T47D (cell line): Measurements from ENCODE around the gene SLCO2A1.

Source experiments
- DNase-seq, 2 experiments: peaks; one replicate each; pipeline versions ENCODE4 v3.0.0 to v3.0.0-alpha.2; 2011 to 2012; ENCODE audit warnings: low read depth in 1 of 2, low spot score in 1 of 2
- JUND ChIP-seq: IDR thresholded peaks from 2 replicates; pipeline ENCODE4 v1.6.1; 2012; ENCODE audit warnings: low read depth
- in situ Hi-C: cut with HindIII; loops from 2 replicates; pipeline ENCODE4 v1.10.0; 2016; ENCODE audit warnings: low sequenced_read_pairs, low pct_unique_long_range_greater_than_20kb

The SLCO2A1 gene

DNA sequence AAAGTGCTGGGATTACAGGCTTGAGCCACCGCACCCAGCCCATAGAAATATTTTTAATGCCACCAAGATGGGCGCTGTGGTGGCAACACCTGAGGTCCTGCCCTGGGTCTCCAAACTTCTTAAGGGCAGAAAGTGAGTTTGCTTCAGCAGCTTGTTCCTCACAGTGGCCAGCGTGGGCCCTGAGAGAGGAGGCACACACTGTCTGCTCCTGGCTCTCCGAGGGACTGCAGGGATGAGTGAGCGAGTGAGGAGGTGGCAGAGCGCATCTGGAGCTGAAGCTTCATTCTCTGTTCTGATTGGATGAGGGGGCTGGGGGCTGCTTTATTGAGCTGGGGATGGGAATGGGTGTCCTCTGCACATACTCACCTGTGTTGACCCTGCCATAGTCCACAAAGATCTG, 76.4 kb downstream of the SLCO2A1 start:
- in situ Hi-C loops, result no loop called here

GRCh38 chr3:133949438-133949837, 80.3 kb downstream of the SLCO2A1 start:
- in situ Hi-C loops, result no loop called here
- no peak for TF ChIP-seq JUND
- DNase-seq, result peak in 1 of 2 experiments; percentile 16

More for the DNA sequence above, 76.4 kb downstream of the SLCO2A1 start:
- no peak for TF ChIP-seq JUND
- DNase-seq, result no peak

GRCh38 chr3:133948996-133949395, 80.7 kb downstream of the SLCO2A1 start:
- in situ Hi-C loops, result no loop called here
- no peak for TF ChIP-seq JUND
- DNase-seq, result no peak

- in situ Hi-C loops, result no loop called here
- TF ChIP-seq JUND, result no peak
- DNase-seq, result no peak
Observed at GRCh38 chr3:133948131-133948810, 81.5 kb downstream of the SLCO2A1 start.

GRCh38 chr3:133945381-133946095, 84.2 kb downstream of the SLCO2A1 start:
- in situ Hi-C loops, result no loop called here
- no peak for DNase-seq
- no peak for TF ChIP-seq JUND

DNA sequence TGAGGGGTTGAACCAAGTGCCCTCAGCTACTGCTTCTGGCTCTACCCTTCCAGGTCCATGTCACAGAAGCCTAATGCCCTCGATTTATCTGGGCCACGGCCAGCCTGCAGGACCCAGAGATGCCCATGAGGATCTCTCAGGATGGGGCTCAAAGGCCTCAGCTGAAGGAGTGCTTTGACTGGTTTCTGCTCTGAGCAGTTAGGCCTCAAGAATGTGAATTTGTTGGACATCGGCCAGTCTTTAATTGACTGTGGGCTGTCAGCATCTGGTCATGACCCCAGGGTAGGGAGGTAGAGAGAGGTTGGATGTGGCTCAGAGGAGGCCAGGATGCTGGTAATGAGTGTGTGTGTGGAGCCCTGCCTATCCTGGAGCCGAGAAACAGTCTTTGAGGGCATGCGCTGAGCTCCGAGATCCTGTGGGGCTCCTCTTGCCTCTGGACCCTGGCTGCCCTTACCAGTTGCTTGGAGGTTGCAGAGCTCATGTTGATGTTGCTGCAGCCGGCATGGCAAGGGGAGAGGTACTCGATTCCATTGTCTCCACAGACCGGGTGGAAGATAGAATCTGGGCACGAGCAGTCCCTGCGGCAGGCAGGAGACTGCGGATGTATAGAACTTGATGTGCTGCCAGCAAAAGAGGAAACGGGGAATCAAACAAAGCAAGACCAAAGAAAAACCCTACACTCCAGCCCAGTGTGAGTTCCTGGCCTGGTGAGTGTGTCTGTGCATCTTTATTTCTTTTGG, 84.9 kb downstream of the SLCO2A1 start:
- in situ Hi-C loops, result no loop called here
- TF ChIP-seq JUND, result no peak
- peak in 1 of 2 experiments; percentile 43 for DNase-seq

- no peak for TF ChIP-seq JUND
- in situ Hi-C loops, result no loop called here
- DNase-seq, result no peak
Observed at GRCh38 chr3:133944181-133944580, 85.5 kb downstream of the SLCO2A1 start.

GRCh38 chr3:133943639-133944141, 86.0 kb downstream of the SLCO2A1 start:
- no peak for TF ChIP-seq JUND
- in situ Hi-C loops, result no loop called here
- peak in 1 of 2 experiments; percentile 52 for DNase-seq

GRCh38 chr3:133943031-133943535, 86.6 kb downstream of the SLCO2A1 start:
- no peak for DNase-seq
- in situ Hi-C loops, result no loop called here
- no peak for TF ChIP-seq JUND

GRCh38 chr3:133941415-133941821, 88.3 kb downstream of the SLCO2A1 start:
- no peak for TF ChIP-seq JUND
- in situ Hi-C loops, result no loop called here
- DNase-seq, result peak in 1 of 2 experiments; percentile 19

- DNase-seq, result no peak
- in situ Hi-C loops, result no loop called here
- no peak for TF ChIP-seq JUND
Observed at GRCh38 chr3:133940536-133940935, 89.2 kb downstream of the SLCO2A1 start.

- DNase-seq, result no peak
- in situ Hi-C loops, result no loop called here
- no peak for TF ChIP-seq JUND
Observed at GRCh38 chr3:133939463-133939835, 90.3 kb downstream of the SLCO2A1 start.
